ENCODE measurements around the gene TIMM13. TPM values are rescaled to one million over a fixed set of nuclear protein-coding genes. Genes with fewer than 3 reads are reported as not detected.

Gene TIMM13
- total and polyA plus RNA-seq, 9 of the 15 experiments (the other 6 are each of a cell fraction or from before 2014, with no cell fraction given), result 17.6 to 215 (median 71.8) TPM

GRCh38 chr19:2385053-2385721 lies 42.2 kb downstream of the TIMM13 start (continued):
- TF ChIP-seq TEAD1 (CRISPR knock-in tag; IDR thresholded peaks at IDR 0.05), result peak in 1 of 2 experiments; percentile 43; a peak in 1 of 4 replicates
- TF ChIP-seq SAP30 (IDR thresholded peaks at IDR 0.05; ENCODE audit: borderline replicate concordance, insufficient read depth, low read depth, low read length, poor library complexity, severe bottlenecking), result peak; percentile 90
- TF ChIP-seq ZNF3 (CRISPR knock-in tag; IDR thresholded peaks at IDR 0.05), result no peak
- peak in 1 of 2 experiments; percentile 20; a peak in 1 of 4 replicates for TF ChIP-seq RAD21 (CRISPR knock-in tag; conservative IDR thresholded peaks at IDR 0.05 in 1 of 2, IDR thresholded peaks at IDR 0.05 in 1 of 2)
- no peak for TF ChIP-seq ZNF740 (CRISPR knock-in tag; IDR thresholded peaks at IDR 0.05)
- TF ChIP-seq ZNF740 (tag; IDR thresholded peaks at IDR 0.05), result no peak
- TF ChIP-seq PBX2 (CRISPR knock-in tag; IDR thresholded peaks at IDR 0.05; ENCODE audit: low read depth), result no peak
- no peak for TF ChIP-seq PBX2 (tag; conservative IDR thresholded peaks at IDR 0.05; ENCODE audit: low read depth)
- no peak for TF ChIP-seq TAL1 (IDR thresholded peaks at IDR 0.05)
- TF ChIP-seq MGA (IDR thresholded peaks at IDR 0.05), result peak; percentile 90
- peak; percentile 96 for TF ChIP-seq ADNP (tag; IDR thresholded peaks at IDR 0.05)
- no peak for TF ChIP-seq MBD2 (IDR thresholded peaks at IDR 0.05; ENCODE audit: borderline replicate concordance, low read depth)

Measured in K562 (cell line).